ENCODE data around the gene ZBTB17.

The ZBTB17 gene

DNA sequence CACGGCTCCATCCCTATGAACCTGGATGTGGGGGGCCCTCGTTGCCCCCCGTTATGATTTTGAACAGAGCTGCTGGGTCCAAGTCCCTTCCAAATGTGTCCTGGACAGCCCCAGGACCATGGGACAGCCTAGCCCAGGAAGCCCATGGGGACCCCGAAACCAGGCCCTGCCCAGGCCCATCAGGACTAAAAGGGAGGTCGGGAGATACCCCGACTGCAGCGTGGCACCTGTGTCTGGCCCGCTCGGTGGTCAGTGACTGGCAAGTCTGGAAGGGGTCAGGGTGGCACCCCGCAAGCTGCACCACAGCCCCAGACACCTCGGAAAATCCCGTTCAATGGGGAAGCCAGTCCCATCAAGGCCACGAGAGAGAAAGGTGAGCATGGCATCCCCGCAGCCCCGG is 17.8 kb upstream of the ZBTB17 start:
- Histone ChIP-seq H3K4me2 (ENCODE audit: low read length) (no peak overlapping the region), H3K79me2 (ENCODE audit: low read length) (no peaks in the 10 kb centered on the region), H4K20me1 (ENCODE audit: insufficient read depth, low read length) (no peaks in the 10 kb centered on the region), H3K4me1 (ENCODE audit: low read length) (no peaks in the 10 kb centered on the region), H3K9ac (ENCODE audit: low read length) (no peak overlapping the region), H3K4me3 (ENCODE audit: low read length) (no peak overlapping the region), H3K27me3 (ENCODE audit: low read depth, low read length) (0 out of 2 replicates have a peak, but pooled peaks cover 7% of the 10 kb centered on the region), H3K27ac (ENCODE audit: low read length) (no peak overlapping the region), H3K9me3 (ENCODE audit: insufficient read depth, low read length) (no peaks in the 10 kb centered on the region), H2AFZ (ENCODE audit: low read depth, low read length) (no peak overlapping the region), H3K36me3 (replicated peaks; ENCODE audit: low read depth, low read length) (no peaks in the 10 kb centered on the region)
- TF ChIP-seq, protein P1, sequence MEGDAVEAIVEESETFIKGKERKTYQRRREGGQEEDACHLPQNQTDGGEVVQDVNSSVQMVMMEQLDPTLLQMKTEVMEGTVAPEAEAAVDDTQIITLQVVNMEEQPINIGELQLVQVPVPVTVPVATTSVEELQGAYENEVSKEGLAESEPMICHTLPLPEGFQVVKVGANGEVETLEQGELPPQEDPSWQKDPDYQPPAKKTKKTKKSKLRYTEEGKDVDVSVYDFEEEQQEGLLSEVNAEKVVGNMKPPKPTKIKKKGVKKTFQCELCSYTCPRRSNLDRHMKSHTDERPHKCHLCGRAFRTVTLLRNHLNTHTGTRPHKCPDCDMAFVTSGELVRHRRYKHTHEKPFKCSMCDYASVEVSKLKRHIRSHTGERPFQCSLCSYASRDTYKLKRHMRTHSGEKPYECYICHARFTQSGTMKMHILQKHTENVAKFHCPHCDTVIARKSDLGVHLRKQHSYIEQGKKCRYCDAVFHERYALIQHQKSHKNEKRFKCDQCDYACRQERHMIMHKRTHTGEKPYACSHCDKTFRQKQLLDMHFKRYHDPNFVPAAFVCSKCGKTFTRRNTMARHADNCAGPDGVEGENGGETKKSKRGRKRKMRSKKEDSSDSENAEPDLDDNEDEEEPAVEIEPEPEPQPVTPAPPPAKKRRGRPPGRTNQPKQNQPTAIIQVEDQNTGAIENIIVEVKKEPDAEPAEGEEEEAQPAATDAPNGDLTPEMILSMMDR (IDR thresholded peaks at IDR 0.05; ENCODE audit: low read depth, low read length), result no peak
- no peak for TF ChIP-seq EZH2phosphoT487 (IDR thresholded peaks at IDR 0.05; ENCODE audit: low read depth)

DNA sequence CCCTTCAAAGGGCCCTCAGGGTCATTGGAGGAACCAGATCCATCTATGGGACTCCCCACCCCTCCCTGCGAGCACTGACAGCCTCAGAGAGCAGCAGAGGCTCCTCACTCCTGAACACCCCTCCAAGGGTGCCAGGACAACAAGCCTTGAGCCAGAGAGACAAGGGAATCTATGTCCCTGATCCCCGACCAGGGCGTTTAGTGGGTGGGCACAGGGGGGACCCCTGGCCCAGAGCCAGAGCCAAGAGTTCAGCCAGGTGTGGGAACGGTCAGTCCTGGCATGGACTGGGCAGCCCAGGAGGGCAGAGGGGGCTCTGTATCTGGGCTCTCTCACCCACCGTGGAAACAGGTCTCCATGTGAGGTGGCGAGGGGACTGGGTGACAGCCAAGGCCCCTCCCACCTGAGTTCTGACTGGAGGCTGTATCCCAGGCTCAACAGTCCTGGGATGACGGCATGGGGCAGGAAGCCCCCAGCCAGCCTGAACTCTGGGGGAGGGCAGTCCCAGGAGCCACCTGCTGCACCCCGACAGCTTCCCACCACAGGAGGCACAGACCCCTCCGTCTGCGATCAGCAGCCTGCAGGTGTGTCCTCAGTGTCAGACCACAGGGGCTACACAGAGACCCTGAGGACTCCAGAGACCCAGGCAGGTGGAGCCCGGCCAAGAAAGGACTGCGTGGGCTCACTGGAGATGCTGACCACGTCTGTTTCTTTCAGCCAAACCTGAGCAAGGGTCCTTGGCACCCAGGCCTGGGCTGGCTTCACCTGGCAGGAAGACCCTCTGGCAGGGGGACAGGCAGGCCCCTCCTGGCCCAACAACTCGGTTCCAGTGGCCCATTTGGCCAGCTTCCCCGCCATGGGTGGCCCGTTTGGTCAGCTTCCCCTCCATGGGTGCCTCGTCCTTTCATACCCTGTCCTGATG is 16.9 kb upstream of the ZBTB17 start:
- H3K4me1 ChIP-seq (ENCODE audit: low read length), result no peaks in the 10 kb centered on the region
- no peak overlapping the region for H3K4me3 ChIP-seq (ENCODE audit: low read length)
- no peaks in the 10 kb centered on the region for H4K20me1 ChIP-seq (ENCODE audit: insufficient read depth, low read length)
- no peak overlapping the region for H3K9ac ChIP-seq (ENCODE audit: low read length)
- no peak overlapping the region for H2AFZ ChIP-seq (ENCODE audit: low read depth, low read length)
- H3K27ac ChIP-seq (ENCODE audit: low read length), result no peak overlapping the region
- TF ChIP-seq, protein P1 (IDR thresholded peaks at IDR 0.05; ENCODE audit: low read depth, low read length), result no peak
- no peak for TF ChIP-seq EZH2phosphoT487 (IDR thresholded peaks at IDR 0.05; ENCODE audit: low read depth)
- H3K4me2 ChIP-seq (ENCODE audit: low read length), result no peak overlapping the region
- no peaks in the 10 kb centered on the region for H3K79me2 ChIP-seq (ENCODE audit: low read length)
- 0 out of 2 replicates have a peak, but pooled peaks cover 3% of the 10 kb centered on the region for H3K27me3 ChIP-seq (ENCODE audit: low read depth, low read length)
- no peaks in the 10 kb centered on the region for H3K36me3 ChIP-seq (replicated peaks; ENCODE audit: low read depth, low read length)
- H3K9me3 ChIP-seq (ENCODE audit: insufficient read depth, low read length), result no peaks in the 10 kb centered on the region

DNA sequence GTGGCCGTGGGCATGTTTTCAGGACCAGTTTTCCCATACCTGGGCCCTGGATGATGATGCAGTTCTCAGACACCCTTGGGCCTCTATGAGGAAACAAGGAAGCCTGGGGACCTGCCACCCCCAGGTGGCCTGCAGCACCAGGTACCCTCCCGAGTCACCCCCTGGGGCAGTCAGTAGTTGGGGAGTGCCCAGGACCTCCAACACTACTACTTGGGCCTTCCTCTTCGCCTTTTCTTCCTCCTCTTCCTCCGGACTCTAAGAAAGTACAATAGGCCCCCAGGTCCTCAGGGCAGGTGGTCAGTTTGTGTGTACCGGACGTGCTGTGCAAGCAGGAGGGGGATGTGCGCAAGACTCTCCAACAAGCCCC is 16.3 kb upstream of the ZBTB17 start:
- H3K9ac ChIP-seq (ENCODE audit: low read length), result no peak overlapping the region
- H3K4me1 ChIP-seq (ENCODE audit: low read length), result no peaks in the 10 kb centered on the region
- H3K27ac ChIP-seq (ENCODE audit: low read length), result no peak overlapping the region
- H3K27me3 ChIP-seq (ENCODE audit: low read depth, low read length), result no peaks in the 10 kb centered on the region
- no peak overlapping the region for H3K4me3 ChIP-seq (ENCODE audit: low read length)
- no peaks in the 10 kb centered on the region for H3K36me3 ChIP-seq (replicated peaks; ENCODE audit: low read depth, low read length)
- H4K20me1 ChIP-seq (ENCODE audit: insufficient read depth, low read length), result no peaks in the 10 kb centered on the region
- H3K9me3 ChIP-seq (ENCODE audit: insufficient read depth, low read length), result no peaks in the 10 kb centered on the region
- no peak overlapping the region for H3K4me2 ChIP-seq (ENCODE audit: low read length)
- TF ChIP-seq, protein P1 (IDR thresholded peaks at IDR 0.05; ENCODE audit: low read depth, low read length), result no peak
- no peaks in the 10 kb centered on the region for H3K79me2 ChIP-seq (ENCODE audit: low read length)
- H2AFZ ChIP-seq (ENCODE audit: low read depth, low read length), result no peak overlapping the region

DNA sequence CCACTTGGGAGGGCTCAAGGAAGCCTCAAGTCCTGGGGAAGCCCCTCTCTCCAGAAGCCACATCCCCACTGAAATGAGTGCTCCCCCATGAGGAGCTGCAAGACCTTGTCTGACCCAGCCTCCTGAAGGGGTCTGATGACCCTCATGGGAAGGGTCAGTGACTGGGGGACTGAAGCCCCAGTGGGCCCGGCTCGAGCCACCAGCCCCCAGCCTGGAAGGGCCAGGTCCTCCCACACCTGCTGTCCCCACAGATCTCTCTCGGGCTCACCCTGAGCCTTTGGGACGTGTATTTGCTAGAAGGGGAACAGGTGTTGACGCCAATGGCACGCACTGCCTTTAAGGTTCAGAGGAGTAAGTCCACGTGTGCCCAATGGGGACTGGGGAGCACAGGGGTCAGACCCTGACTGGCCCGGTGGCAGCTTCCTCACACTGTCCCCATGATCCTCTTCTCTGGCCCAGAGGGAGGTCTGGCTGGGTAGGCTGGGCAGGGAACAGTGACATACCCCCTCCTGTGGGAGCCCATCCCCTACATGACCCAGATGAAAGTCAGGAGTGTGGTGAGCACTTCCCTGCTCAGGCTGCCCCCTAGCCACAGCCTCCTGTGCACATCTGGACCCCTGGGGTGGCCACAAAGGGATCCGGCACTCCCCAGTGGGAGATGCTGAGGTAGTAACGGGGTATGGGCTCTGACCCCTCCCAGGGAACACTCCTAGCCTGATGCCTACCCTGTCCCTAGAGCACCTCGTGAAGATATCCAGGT is 15.7 kb upstream of the ZBTB17 start:
- Histone ChIP-seq H3K27me3 (ENCODE audit: low read depth, low read length) (no peaks in the 10 kb centered on the region), H3K4me3 (ENCODE audit: low read length) (no peak overlapping the region), H3K36me3 (replicated peaks; ENCODE audit: low read depth, low read length) (no peaks in the 10 kb centered on the region), H3K4me2 (ENCODE audit: low read length) (no peak overlapping the region), H3K79me2 (ENCODE audit: low read length) (no peaks in the 10 kb centered on the region), H4K20me1 (ENCODE audit: insufficient read depth, low read length) (no peaks in the 10 kb centered on the region), H2AFZ (ENCODE audit: low read depth, low read length) (no peak overlapping the region), H3K4me1 (ENCODE audit: low read length) (no peaks in the 10 kb centered on the region), H3K9ac (ENCODE audit: low read length) (no peak overlapping the region), H3K27ac (ENCODE audit: low read length) (no peak overlapping the region), H3K9me3 (ENCODE audit: insufficient read depth, low read length) (no peaks in the 10 kb centered on the region)
- no peak for TF ChIP-seq EZH2phosphoT487 (IDR thresholded peaks at IDR 0.05; ENCODE audit: low read depth)
- TF ChIP-seq, protein P1 (IDR thresholded peaks at IDR 0.05; ENCODE audit: low read depth, low read length), result no peak
